ENCODE results near the gene AFF2.

DNA sequence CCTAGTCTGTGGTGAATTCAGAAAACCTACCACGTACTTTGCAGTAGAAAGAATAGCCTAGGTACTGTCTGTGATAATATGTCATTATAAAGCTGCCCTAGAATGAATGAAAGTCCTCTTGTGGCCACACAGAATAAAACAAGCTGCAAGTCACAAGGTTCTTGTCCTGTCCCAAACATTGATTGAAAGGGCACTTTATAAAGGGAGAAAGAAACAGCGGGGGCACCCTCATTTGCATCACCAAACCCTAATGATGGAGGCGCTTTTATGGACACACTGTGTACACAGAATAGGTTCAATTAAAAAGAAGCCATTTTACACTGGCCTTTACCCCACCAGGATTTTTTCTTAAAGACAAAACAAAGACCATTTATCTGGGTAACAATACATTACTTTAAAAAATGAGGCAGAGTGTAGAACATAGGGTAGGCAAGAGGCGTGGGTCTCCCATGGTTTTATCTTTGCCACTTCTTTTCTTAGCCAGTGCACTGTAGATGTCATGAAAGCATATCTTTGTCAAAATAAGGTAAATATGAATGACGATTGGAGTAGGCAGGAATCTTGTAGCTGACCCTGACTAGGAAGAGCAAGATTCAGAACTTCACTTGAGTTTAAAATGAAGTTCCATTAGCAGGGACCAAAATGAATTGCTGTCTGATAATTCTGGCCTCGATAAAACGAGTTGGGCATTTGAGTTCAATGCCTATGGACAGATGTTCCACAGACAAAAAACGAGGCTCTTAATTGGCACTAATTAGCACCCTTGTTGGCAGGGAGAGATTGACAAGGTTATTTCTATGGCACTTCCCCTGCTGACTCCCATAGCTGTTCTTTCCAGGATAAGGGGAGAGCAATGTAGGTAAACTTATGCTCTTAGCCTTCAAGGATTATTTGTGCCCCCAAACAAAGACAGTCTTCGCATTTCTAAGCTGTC lies 365.1 kb downstream of the AFF2 start:
- TF ChIP-seq, protein P1, sequence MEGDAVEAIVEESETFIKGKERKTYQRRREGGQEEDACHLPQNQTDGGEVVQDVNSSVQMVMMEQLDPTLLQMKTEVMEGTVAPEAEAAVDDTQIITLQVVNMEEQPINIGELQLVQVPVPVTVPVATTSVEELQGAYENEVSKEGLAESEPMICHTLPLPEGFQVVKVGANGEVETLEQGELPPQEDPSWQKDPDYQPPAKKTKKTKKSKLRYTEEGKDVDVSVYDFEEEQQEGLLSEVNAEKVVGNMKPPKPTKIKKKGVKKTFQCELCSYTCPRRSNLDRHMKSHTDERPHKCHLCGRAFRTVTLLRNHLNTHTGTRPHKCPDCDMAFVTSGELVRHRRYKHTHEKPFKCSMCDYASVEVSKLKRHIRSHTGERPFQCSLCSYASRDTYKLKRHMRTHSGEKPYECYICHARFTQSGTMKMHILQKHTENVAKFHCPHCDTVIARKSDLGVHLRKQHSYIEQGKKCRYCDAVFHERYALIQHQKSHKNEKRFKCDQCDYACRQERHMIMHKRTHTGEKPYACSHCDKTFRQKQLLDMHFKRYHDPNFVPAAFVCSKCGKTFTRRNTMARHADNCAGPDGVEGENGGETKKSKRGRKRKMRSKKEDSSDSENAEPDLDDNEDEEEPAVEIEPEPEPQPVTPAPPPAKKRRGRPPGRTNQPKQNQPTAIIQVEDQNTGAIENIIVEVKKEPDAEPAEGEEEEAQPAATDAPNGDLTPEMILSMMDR (IDR thresholded peaks at IDR 0.05): no peak
- TF ChIP-seq POLR2AphosphoS5 (IDR thresholded peaks at IDR 0.05; ENCODE audit: insufficient read depth in 1 of 2, low read depth in 1 of 2): no peak
- no peak for TF ChIP-seq POLR2A (IDR thresholded peaks at IDR 0.05)
